Stromal cell of bone marrow (primary cell): ENCODE measurements around the gene EXOC6.
"Not testable (repeated sequence)": the region's sequence is repeated elsewhere in the genome, so short reads cannot be mapped to it uniquely, and the experiment has no call there.

ENCODE experiments used
- DNase-seq: peaks from one replicate; pipeline ENCODE4 v3.0.0-alpha.2; 2012; ENCODE audit warnings: low read depth

The EXOC6 gene

GRCh38 chr10:93079663-93080349 is 231.5 kb downstream of the EXOC6 start:
- DNase-seq = no peak

GRCh38 chr10:93080350-93081046 is 232.2 kb downstream of the EXOC6 start:
- DNase-seq = no peak

- DNase-seq = no peak
Observed at GRCh38 chr10:93081318-93081717, 233.0 kb downstream of the EXOC6 start.

GRCh38 chr10:93081834-93082233 is 233.5 kb downstream of the EXOC6 start:
- no peak for DNase-seq

GRCh38 chr10:93083743-93084539 is 235.6 kb downstream of the EXOC6 start:
- no peak for DNase-seq

- no peak for DNase-seq
Observed at GRCh38 chr10:93085272-93085859, 237.0 kb downstream of the EXOC6 start.

- DNase-seq = no peak
Observed at GRCh38 chr10:93086289-93086688, 238.0 kb downstream of the EXOC6 start.

GRCh38 chr10:93087846-93088245 is 239.5 kb downstream of the EXOC6 start:
- no peak for DNase-seq

- no peak for DNase-seq
Observed at GRCh38 chr10:93088466-93088865, 240.1 kb downstream of the EXOC6 start.

- no peak for DNase-seq
Observed at GRCh38 chr10:93090619-93091018, 242.3 kb downstream of the EXOC6 start.

GRCh38 chr10:93091960-93092359 is 243.6 kb downstream of the EXOC6 start:
- no peak for DNase-seq

- DNase-seq = no peak
Observed at GRCh38 chr10:93095225-93095624, 246.9 kb downstream of the EXOC6 start.

GRCh38 chr10:93096901-93097300 is 248.6 kb downstream of the EXOC6 start:
- no peak for DNase-seq

GRCh38 chr10:93097386-93097785 is 249.1 kb downstream of the EXOC6 start:
- DNase-seq = no peak

GRCh38 chr10:93098816-93099215 is 250.5 kb downstream of the EXOC6 start:
- no peak for DNase-seq

GRCh38 chr10:93099670-93100069 is 251.3 kb downstream of the EXOC6 start:
- DNase-seq = no peak

- not testable (repeated sequence) for DNase-seq
Observed at GRCh38 chr10:93101148-93101547, 252.8 kb downstream of the EXOC6 start.

- DNase-seq = no peak
Observed at GRCh38 chr10:93103953-93104352, 255.6 kb downstream of the EXOC6 start.

- DNase-seq = no peak
Observed at GRCh38 chr10:93106631-93107072, 258.3 kb downstream of the EXOC6 start.
